NB4 (cell line): ENCODE results near the gene CLEC3A.

Source experiments
- MYC ChIP-seq: IDR thresholded peaks from 2 replicates; pipeline ENCODE4 v1.6.1; 2011; ENCODE audit warnings: low read depth, low read length
- POLR2A ChIP-seq: IDR thresholded peaks from 2 replicates; pipeline ENCODE4 v1.6.1; 2011; ENCODE audit warnings: mild to moderate bottlenecking; ENCODE audit not compliant: insufficient read length; ENCODE audit errors: extremely low read depth
- TF ChIP-seq, protein P1 (sequence below): IDR thresholded peaks from one replicate; pipeline ENCODE4 v1.5.1; 2012; ENCODE audit warnings: low read depth, low read length
- TF ChIP-seq, protein P2 (sequence below): IDR thresholded peaks from 2 replicates; pipeline ENCODE4 v1.6.1; 2011; ENCODE audit warnings: low read depth, low read length

DNA sequence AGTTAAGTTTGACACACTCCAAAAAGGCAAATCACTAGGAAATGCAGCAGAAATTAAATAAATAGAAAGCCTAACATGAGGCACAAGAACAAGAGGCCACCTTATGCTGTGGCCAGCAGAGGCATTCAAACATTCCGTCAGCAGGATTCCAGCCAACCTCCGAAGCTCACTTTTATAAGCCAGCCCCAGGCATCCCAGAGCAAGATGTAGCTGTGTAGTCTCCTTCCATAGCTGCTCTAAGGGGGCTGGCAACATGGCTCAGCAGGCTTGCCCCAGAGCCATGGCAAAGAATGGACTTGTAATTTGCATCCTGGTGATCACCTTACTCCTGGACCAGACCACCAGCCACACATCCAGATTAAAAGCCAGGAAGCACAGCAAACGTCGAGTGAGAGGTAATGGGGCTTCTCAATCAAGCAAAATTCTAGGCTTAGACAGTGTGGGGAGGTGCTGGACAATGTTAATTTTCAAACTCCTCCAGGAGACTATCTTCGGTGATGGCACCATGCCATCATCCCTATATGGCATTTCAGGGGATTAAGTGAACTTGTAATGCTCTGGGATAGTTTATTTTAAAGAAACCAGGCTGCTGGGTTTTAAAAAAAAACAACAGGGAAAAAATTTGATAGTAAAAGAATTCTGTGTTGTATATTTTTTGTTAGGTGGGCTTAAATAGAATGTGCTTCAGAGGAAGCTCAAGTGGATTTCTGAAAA lies at the start of gene CLEC3A:
- TF ChIP-seq MYC (no peak), POLR2A (no peak)
- TF ChIP-seq, protein P1, sequence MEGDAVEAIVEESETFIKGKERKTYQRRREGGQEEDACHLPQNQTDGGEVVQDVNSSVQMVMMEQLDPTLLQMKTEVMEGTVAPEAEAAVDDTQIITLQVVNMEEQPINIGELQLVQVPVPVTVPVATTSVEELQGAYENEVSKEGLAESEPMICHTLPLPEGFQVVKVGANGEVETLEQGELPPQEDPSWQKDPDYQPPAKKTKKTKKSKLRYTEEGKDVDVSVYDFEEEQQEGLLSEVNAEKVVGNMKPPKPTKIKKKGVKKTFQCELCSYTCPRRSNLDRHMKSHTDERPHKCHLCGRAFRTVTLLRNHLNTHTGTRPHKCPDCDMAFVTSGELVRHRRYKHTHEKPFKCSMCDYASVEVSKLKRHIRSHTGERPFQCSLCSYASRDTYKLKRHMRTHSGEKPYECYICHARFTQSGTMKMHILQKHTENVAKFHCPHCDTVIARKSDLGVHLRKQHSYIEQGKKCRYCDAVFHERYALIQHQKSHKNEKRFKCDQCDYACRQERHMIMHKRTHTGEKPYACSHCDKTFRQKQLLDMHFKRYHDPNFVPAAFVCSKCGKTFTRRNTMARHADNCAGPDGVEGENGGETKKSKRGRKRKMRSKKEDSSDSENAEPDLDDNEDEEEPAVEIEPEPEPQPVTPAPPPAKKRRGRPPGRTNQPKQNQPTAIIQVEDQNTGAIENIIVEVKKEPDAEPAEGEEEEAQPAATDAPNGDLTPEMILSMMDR, result no peak
- TF ChIP-seq, protein P2, sequence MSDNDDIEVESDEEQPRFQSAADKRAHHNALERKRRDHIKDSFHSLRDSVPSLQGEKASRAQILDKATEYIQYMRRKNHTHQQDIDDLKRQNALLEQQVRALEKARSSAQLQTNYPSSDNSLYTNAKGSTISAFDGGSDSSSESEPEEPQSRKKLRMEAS, result no peak
